K562 (cell line): ENCODE measurements around the gene PRELID2. TPM values are rescaled to one million over a fixed set of nuclear protein-coding genes. Genes with fewer than 3 reads are reported as not detected.

Experiments used
- ELF1 ChIP-seq: fragments of 200-800 bp; sonication (Bioruptor generic); IDR thresholded peaks from 2 replicates; pipeline ENCODE4 v1.6.1; 2016; ENCODE audit warnings: missing genetic modification characterization, missing compliant biosample characterization
- KLF16 ChIP-seq: IDR thresholded peaks from 2 replicates; pipeline ENCODE4 v1.6.1; 2016; ENCODE audit warnings: antibody characterized with exemption
- LARP7 ChIP-seq: fragments of 450-650 bp; IDR thresholded peaks from 2 replicates; pipeline ENCODE4 v1.6.1; 2016
- MIER1 ChIP-seq: fragments of 450-650 bp; IDR thresholded peaks from 2 replicates; pipeline ENCODE4 v1.6.1; 2016; ENCODE audit warnings: antibody characterized with exemption, mild to moderate bottlenecking, low read depth
- POLR2B ChIP-seq: fragments of 450-650 bp; IDR thresholded peaks from 2 replicates; pipeline ENCODE4 v1.6.1; 2018; ENCODE audit warnings: low read depth; ENCODE audit not compliant: partially characterized antibody
- SMARCA4 ChIP-seq: fragments of 450-650 bp; IDR thresholded peaks from 2 replicates; pipeline ENCODE4 v1.6.1; 2016
- SRSF9 ChIP-seq: fragments of 200-400 bp; formaldehyde crosslinking; IDR thresholded peaks from 2 replicates; pipeline ENCODE4 v1.6.1; 2017; ENCODE audit warnings: low read depth, low read length, borderline replicate concordance
- TAF15 ChIP-seq: fragments of 200-400 bp; formaldehyde crosslinking; IDR thresholded peaks from 2 replicates; pipeline ENCODE4 v1.6.1; 2017; ENCODE audit warnings: mild to moderate bottlenecking, low read depth, low read length, moderate library complexity
- ZBED1 ChIP-seq: IDR thresholded peaks from 2 replicates; pipeline ENCODE4 v1.6.1; 2014
- polyA plus RNA-seq, 8 experiments: library from polyadenylated mRNA; depleted of rRNA in 4 of 8; stranded (reverse) in 5 of 8; unstranded in 3 of 8; fragments of >200 nt; fragmentation: Nextera tagmentation in 2 of 8; fragmentation: Illumina TruSeq in 1 of 8; extraction: Ambion mirVana in 2 of 8; extraction: Trizol in 1 of 8; gene quantifications; 2 replicates each; pipeline versions ENCODE4 v1.2.1 to v1.2.3, GENCODE V29; 2011 to 2014; ENCODE audit warnings: inconsistent platforms in 1 of 8, missing spikeins in 1 of 8
- total RNA-seq, 7 experiments: library from RNA; depleted of rRNA in 6 of 7; stranded (reverse); fragments of >200 nt in 6 of 7; fragmentation: Illumina TruSeq in 2 of 7; extraction: Trizol in 2 of 7; gene quantifications; 2 replicates each; pipeline versions ENCODE4 v1.2.1 to v1.2.3, GENCODE V29; 2011 to 2021; ENCODE audit warnings: low replicate concordance in 1 of 7
- TF ChIP-seq, protein P1 (sequence below), 2 experiments: fragments of 450-650 bp; formaldehyde crosslinking in 1 of 2; IDR thresholded peaks; 2 replicates each; pipeline versions ENCODE4 v1.4.0 to v1.6.1; 2014 to 2020; ENCODE audit warnings: mild to moderate bottlenecking in 2 of 2, borderline replicate concordance in 1 of 2, low read depth in 1 of 2
- TF ChIP-seq, protein P2 (sequence below), 2 experiments: fragments of 450-650 bp; IDR thresholded peaks; 2 replicates each; pipeline ENCODE4 v1.6.1; 2016; ENCODE audit warnings: mild to moderate bottlenecking in 2 of 2, borderline replicate concordance in 1 of 2, low read depth in 1 of 2, moderate library complexity in 1 of 2

The PRELID2 gene
- total and polyA plus RNA-seq, 9 of the 15 experiments (the other 6 are each of a cell fraction or from before 2014, with no cell fraction given), result 6.4 to 68.2 (median 28.8) TPM

DNA sequence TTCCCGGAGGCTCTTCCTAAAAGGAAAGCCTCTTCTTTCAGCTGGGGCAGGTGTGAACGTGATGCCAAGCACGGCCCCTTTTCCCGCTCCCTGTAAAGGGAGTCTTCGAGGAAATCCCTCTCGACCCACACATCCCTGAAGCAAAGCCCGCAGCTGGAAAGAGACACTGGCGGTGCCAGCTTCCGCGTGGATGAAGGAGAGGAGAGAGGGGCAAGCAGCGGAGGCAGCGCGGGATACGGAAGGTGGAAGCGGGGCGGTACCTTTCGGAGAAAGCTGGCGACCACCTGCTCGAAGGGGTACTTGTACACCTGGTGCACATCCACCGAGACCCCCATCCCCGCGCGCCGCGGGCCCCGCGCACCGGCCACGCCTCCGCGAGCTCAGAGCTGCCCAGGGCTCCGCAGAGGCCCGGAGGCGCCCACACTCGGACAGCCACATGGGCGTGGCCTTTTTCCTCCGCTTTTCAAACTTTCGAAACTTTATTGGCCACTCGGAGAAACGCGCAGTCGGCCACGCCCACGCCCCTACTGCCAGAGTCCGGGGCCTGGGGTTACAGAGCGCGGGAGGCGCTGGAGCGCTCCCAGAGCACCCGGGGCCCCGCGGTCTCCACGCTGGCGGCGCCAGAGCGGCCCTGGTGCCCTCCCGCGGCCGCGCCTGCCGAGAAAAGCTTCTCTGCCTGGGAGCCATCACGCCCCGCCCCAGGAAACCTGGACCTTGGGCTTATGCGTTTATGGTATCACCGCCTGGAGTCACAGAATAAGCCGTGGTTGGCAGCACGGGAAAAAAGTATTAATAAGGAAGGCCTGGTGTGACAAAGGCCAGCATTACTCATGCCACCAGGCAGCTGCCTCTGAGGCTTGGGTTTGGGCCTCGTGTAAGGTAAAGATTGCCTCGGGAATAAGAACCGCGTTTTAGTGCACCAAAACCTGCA, at the start of gene PRELID2 (continued):
- TF ChIP-seq, protein P1, sequence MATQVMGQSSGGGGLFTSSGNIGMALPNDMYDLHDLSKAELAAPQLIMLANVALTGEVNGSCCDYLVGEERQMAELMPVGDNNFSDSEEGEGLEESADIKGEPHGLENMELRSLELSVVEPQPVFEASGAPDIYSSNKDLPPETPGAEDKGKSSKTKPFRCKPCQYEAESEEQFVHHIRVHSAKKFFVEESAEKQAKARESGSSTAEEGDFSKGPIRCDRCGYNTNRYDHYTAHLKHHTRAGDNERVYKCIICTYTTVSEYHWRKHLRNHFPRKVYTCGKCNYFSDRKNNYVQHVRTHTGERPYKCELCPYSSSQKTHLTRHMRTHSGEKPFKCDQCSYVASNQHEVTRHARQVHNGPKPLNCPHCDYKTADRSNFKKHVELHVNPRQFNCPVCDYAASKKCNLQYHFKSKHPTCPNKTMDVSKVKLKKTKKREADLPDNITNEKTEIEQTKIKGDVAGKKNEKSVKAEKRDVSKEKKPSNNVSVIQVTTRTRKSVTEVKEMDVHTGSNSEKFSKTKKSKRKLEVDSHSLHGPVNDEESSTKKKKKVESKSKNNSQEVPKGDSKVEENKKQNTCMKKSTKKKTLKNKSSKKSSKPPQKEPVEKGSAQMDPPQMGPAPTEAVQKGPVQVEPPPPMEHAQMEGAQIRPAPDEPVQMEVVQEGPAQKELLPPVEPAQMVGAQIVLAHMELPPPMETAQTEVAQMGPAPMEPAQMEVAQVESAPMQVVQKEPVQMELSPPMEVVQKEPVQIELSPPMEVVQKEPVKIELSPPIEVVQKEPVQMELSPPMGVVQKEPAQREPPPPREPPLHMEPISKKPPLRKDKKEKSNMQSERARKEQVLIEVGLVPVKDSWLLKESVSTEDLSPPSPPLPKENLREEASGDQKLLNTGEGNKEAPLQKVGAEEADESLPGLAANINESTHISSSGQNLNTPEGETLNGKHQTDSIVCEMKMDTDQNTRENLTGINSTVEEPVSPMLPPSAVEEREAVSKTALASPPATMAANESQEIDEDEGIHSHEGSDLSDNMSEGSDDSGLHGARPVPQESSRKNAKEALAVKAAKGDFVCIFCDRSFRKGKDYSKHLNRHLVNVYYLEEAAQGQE (IDR thresholded peaks at IDR 0.05; ENCODE audit: borderline replicate concordance), result peak; percentile 48; the same call in 1 of the 2 replicates
- TF ChIP-seq, protein P1 (CRISPR knock-in tag; IDR thresholded peaks at IDR 0.05; ENCODE audit: low read depth), result 0 out of 2 replicates have a peak, but pooled peaks have one; percentile 45
- TF ChIP-seq TAF15 (no peak), POLR2B (peak; percentile 81), ZBED1 (no peak), ELF1 (tag) (peak; percentile 64), MIER1 (no peak), SMARCA4 (no peak), LARP7 (no peak), SRSF9 (no peak), KLF16 (no peak)
- TF ChIP-seq, protein P2, sequence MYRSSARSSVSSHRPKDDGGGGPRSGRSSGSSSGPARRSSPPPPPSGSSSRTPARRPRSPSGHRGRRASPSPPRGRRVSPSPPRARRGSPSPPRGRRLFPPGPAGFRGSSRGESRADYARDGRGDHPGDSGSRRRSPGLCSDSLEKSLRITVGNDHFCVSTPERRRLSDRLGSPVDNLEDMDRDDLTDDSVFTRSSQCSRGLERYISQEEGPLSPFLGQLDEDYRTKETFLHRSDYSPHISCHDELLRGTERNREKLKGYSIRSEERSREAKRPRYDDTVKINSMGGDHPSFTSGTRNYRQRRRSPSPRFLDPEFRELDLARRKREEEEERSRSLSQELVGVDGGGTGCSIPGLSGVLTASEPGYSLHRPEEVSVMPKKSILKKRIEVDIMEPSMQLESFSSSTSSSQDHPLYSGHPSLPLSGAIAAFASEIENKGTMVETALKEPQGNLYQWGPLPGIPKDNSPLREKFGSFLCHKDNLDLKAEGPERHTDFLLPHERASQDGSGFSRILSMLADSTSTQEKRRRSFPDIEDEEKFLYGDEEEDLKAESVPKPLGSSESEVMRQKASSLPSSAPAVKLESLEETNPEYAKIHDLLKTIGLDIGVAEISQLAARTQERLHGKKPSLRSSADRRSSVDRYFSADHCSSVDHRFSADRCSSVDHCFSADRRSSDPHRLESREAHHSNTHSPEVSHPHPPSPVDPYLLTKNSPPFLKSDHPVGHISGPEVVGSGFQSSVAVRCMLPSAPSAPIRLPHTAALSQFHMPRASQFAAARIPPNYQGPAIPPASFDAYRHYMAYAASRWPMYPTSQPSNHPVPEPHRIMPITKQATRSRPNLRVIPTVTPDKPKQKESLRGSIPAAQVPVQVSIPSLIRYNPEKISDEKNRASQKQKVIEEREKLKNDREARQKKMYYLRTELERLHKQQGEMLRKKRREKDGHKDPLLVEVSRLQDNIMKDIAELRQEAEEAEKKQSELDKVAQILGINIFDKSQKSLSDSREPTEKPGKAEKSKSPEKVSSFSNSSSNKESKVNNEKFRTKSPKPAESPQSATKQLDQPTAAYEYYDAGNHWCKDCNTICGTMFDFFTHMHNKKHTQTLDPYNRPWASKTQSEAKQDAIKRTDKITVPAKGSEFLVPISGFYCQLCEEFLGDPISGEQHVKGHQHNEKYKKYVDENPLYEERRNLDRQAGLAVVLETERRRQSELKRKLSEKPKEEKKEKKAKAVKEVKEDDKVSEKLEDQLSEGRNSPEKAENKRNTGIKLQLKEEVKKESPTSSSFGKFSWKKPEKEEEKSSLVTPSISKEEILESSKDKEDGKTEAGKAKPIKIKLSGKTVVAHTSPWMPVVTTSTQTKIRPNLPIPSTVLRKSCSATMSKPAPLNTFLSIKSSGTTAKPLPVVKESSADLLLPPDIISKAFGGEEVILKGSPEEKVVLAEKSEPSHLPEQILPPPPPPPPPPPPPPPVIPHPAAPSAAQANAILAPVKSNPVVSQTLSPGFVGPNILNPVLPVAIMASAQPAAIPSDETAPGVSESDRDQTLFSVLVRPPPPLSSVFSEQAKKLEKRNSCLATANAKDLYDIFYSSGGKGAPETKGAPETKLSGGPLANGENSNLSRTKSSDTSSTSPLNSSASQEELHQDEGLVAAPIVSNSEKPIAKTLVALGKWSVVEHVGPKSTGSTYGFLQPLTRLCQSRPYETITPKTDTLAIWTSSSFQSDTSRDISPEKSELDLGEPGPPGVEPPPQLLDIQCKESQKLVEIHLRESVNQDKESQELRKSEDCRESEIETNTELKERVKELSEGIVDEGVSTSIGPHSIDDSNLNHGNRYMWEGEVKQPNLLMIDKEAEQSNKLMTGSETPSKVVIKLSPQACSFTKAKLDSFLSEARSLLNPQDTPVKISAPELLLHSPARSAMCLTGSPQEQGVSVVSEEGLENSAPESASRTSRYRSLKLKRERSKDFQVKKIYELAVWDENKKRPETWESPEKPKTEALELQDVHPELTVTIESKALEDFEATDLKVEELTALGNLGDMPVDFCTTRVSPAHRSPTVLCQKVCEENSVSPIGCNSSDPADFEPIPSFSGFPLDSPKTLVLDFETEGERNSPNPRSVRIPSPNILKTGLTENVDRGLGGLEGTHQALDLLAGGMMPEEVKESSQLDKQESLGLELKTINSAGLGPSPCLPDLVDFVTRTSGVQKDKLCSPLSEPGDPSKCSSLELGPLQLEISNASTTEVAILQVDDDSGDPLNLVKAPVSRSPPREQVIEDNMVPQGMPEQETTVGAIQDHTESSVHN (IDR thresholded peaks at IDR 0.05; ENCODE audit: borderline replicate concordance in 1 of 2, low read depth in 1 of 2), result no peak
